Astrocyte (in vitro differentiated cells and primary cell): ENCODE results near the gene RBM38.

Experiments used
- EZH2 ChIP-seq: IDR thresholded peaks from 2 replicates; pipeline ENCODE4 v1.6.1; 2012; ENCODE audit warnings: mild to moderate bottlenecking, low read length, inconsistent platforms; ENCODE audit not compliant: insufficient read depth
- TF ChIP-seq, protein P1 (sequence below): IDR thresholded peaks from 2 replicates; pipeline ENCODE4 v1.5.1; 2011; ENCODE audit warnings: low read depth, mild to moderate bottlenecking, inconsistent platforms, low read length, moderate library complexity; ENCODE audit not compliant: insufficient read depth

GRCh38 chr20:57410398-57410920 lies 19.3 kb downstream of the RBM38 start:
- no peak for TF ChIP-seq EZH2
- TF ChIP-seq, protein P1, sequence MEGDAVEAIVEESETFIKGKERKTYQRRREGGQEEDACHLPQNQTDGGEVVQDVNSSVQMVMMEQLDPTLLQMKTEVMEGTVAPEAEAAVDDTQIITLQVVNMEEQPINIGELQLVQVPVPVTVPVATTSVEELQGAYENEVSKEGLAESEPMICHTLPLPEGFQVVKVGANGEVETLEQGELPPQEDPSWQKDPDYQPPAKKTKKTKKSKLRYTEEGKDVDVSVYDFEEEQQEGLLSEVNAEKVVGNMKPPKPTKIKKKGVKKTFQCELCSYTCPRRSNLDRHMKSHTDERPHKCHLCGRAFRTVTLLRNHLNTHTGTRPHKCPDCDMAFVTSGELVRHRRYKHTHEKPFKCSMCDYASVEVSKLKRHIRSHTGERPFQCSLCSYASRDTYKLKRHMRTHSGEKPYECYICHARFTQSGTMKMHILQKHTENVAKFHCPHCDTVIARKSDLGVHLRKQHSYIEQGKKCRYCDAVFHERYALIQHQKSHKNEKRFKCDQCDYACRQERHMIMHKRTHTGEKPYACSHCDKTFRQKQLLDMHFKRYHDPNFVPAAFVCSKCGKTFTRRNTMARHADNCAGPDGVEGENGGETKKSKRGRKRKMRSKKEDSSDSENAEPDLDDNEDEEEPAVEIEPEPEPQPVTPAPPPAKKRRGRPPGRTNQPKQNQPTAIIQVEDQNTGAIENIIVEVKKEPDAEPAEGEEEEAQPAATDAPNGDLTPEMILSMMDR: no peak
